ENCODE results near the gene TMEM178B.

The TMEM178B gene

DNA sequence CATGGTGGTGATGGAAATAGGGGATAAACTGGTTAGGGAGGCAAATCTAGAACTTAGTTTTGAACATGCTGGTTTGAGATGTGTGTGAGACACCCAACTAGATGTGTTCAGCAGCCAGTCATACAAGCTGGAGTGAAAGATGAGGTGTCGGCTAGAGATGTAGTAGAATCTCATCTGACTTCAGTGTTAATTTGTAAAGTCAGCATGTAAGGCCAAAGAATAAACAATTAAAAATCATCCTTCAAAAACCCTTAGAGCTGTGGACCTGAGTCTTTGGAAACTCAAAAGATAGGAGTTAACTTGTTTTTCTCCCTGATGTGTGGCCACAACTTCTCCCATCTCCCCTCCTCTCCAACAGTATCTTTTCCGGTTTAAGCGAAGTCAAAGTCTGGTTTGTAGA is 454.5 kb downstream of the TMEM178B start:
- no peak for DNase-seq (ENCODE audit: low read depth)
